Fibroblast of villous mesenchyme (primary cell): Measurements from ENCODE around the gene ABCC12. TPM values are rescaled to one million over a fixed set of nuclear protein-coding genes. Genes with fewer than 3 reads are reported as not detected.

ENCODE experiments used
- DNase-seq: peaks from one replicate; pipeline ENCODE4 v3.0.0-alpha.2; 2010; ENCODE audit warnings: low read depth
- H3K4me3 ChIP-seq: 2 replicates; pipeline ENCODE4 v1.5.1; 2011; ENCODE audit warnings: low read depth, mild to moderate bottlenecking, low read length
- CTCF ChIP-seq: IDR thresholded peaks from 2 replicates; pipeline ENCODE4 v1.5.1; 2012; ENCODE audit warnings: low read depth, mild to moderate bottlenecking, low read length; ENCODE audit not compliant: insufficient read depth
- total RNA-seq: library from RNA; depleted of rRNA; stranded (reverse); fragments of >200 nt; gene quantifications from 2 replicates; pipeline ENCODE4 v1.2.3, GENCODE V29; 2012

ABCC12 gene
- total RNA-seq, 1 donor: not detected

DNA sequence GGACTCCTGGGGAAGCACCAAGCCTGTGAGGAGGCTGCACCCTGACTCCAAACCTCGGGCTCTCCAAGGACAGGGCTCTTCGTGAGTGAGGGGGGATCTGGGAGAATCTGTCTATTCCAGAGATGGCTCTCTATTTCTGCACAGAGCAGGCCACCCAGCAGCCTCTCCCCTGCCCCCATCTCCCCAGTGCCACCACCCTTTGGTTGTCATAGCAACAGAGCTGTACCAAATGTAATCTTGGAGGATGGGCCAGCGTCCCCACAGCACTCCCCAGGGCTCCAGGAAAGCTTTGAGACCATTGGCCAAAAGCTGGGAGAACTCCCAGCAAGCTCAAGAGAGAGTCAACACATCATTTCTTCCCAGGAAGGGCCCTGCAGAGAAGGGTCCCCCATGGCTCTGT, 49.3 kb downstream of the ABCC12 start:
- no peak for DNase-seq
- no peak overlapping the region for H3K4me3 ChIP-seq
- no peak for TF ChIP-seq CTCF

Other genes with a start within 250 kb of the ABCC12 start
- 49.9 and 79.9 TPM in 2 replicates for gene LONP2, start 88.3 kb upstream of the ABCC12 start, total RNA-seq
- under 0.01 and 0.43 TPM in 2 replicates for gene ABCC11, start 91.5 kb upstream of the ABCC12 start, total RNA-seq
- 28.9 and 39.3 TPM in 2 replicates for gene SIAH1, start 229.4 kb upstream of the ABCC12 start, total RNA-seq